ENCODE data around the gene TMOD2.
A peak's percentile ranks its signal among the peaks of the same experiment; 100 is the strongest.

The TMOD2 gene

GRCh38 chr15:51750792-51751696, at the start of gene TMOD2:
Gene TMOD2, plus strand, starts transcription at chr15:51751597. Its CDS starts 14,845 bp downstream, at chr15:51766442.
- no peaks in the 10 kb centered on the region for H3K27me3 ChIP-seq
- peak within 1 kb of the TSS; percentile 32; the same call in 1 of the 2 replicates for H3K27ac ChIP-seq

GRCh38 chr15:51702710-51703109, 48.7 kb upstream of the TMOD2 start:
- Histone ChIP-seq H3K9ac (no peak overlapping the region), H3K36me3 (no peaks in the 10 kb centered on the region), H4K20me1 (no peaks in the 10 kb centered on the region), H3K9me3 (no peaks in the 10 kb centered on the region), H3K4me2 (no peak overlapping the region), H3K27ac (no peak overlapping the region), H3K27me3 (no peaks in the 10 kb centered on the region), H3K4me1 (no peaks in the 10 kb centered on the region), H3K4me3 (no peak overlapping the region)
- no peak for TF ChIP-seq Cebpa-rat (IDR thresholded peaks at IDR 0.05)

More at GRCh38 chr15:51750792-51751696, at the start of gene TMOD2:
- Histone ChIP-seq H3K36me3 (no peaks in the 10 kb centered on the region), H3K9ac (peak within 1 kb of the TSS; percentile 78), H3K9me3 (no peaks in the 10 kb centered on the region), H4K20me1 (peaks cover 7% of the 10 kb centered on the region; the same call in 1 of the 2 replicates), H3K4me2 (peak within 1 kb of the TSS; percentile 93), H3K4me3 (peak within 1 kb of the TSS; percentile 88), H3K4me1 (peaks cover 40% of the 10 kb centered on the region)
- no peak for TF ChIP-seq Cebpa-rat (IDR thresholded peaks at IDR 0.05)

- no peaks in the 10 kb centered on the region for H4K20me1 ChIP-seq
- H3K9ac ChIP-seq: no peak overlapping the region
- no peaks in the 10 kb centered on the region for H3K27me3 ChIP-seq
- H3K4me3 ChIP-seq: no peak overlapping the region
- no peaks in the 10 kb centered on the region for H3K4me1 ChIP-seq
- H3K27ac ChIP-seq: no peak overlapping the region
- H3K4me2 ChIP-seq: no peak overlapping the region
- no peak for TF ChIP-seq Cebpa-rat (IDR thresholded peaks at IDR 0.05)
- no peaks in the 10 kb centered on the region for H3K36me3 ChIP-seq
- no peaks in the 10 kb centered on the region for H3K9me3 ChIP-seq
These were observed 45.1 kb upstream of the TMOD2 start for GRCh38 chr15:51706291-51706690.

- Histone ChIP-seq H3K4me2 (no peak overlapping the region), H3K4me1 (no peaks in the 10 kb centered on the region), H3K27me3 (no peaks in the 10 kb centered on the region), H3K4me3 (no peak overlapping the region), H3K9ac (no peak overlapping the region), H4K20me1 (no peaks in the 10 kb centered on the region), H3K27ac (no peak overlapping the region), H3K9me3 (no peaks in the 10 kb centered on the region), H3K36me3 (no peaks in the 10 kb centered on the region)
- TF ChIP-seq Cebpa-rat (IDR thresholded peaks at IDR 0.05): no peak
These were observed 44.3 kb upstream of the TMOD2 start for GRCh38 chr15:51706926-51707608.

- Histone ChIP-seq H3K4me3 (no peak overlapping the region), H3K9ac (no peak overlapping the region), H3K27ac (no peak overlapping the region)
These were observed 43.4 kb upstream of the TMOD2 start for GRCh38 chr15:51708013-51708412.

GRCh38 chr15:51709031-51709430, 42.4 kb upstream of the TMOD2 start:
- no peak overlapping the region for H3K4me3 ChIP-seq
- H3K27ac ChIP-seq: no peak overlapping the region
- no peak overlapping the region for H3K9ac ChIP-seq
- no peaks in the 10 kb centered on the region for H3K9me3 ChIP-seq
- no peaks in the 10 kb centered on the region for H3K4me1 ChIP-seq
- no peaks in the 10 kb centered on the region for H3K27me3 ChIP-seq
- H3K36me3 ChIP-seq: no peaks in the 10 kb centered on the region
- TF ChIP-seq Cebpa-rat (IDR thresholded peaks at IDR 0.05): no peak
- H3K4me2 ChIP-seq: no peak overlapping the region
- no peaks in the 10 kb centered on the region for H4K20me1 ChIP-seq

More at GRCh38 chr15:51708013-51708412, 43.4 kb upstream of the TMOD2 start:
- H4K20me1 ChIP-seq: no peaks in the 10 kb centered on the region
- no peak for TF ChIP-seq Cebpa-rat (IDR thresholded peaks at IDR 0.05)
- no peaks in the 10 kb centered on the region for H3K27me3 ChIP-seq
- H3K36me3 ChIP-seq: no peaks in the 10 kb centered on the region
- H3K9me3 ChIP-seq: no peaks in the 10 kb centered on the region
- H3K4me2 ChIP-seq: no peak overlapping the region
- no peaks in the 10 kb centered on the region for H3K4me1 ChIP-seq

GRCh38 chr15:51714162-51714561, 37.2 kb upstream of the TMOD2 start:
- Histone ChIP-seq H4K20me1 (no peaks in the 10 kb centered on the region), H3K4me3 (no peak overlapping the region), H3K27ac (no peak overlapping the region), H3K36me3 (0 out of 2 replicates have a peak, but pooled peaks cover 10% of the 10 kb centered on the region), H3K4me2 (no peak overlapping the region), H3K4me1 (no peaks in the 10 kb centered on the region), H3K9me3 (no peaks in the 10 kb centered on the region), H3K9ac (no peak overlapping the region), H3K27me3 (no peaks in the 10 kb centered on the region)
- no peak for TF ChIP-seq Cebpa-rat (IDR thresholded peaks at IDR 0.05)

- no peak overlapping the region for H3K9ac ChIP-seq
- peaks cover 12% of the 10 kb centered on the region; the same call in 1 of the 2 replicates for H3K36me3 ChIP-seq
- TF ChIP-seq Cebpa-rat (IDR thresholded peaks at IDR 0.05): no peak
- H3K9me3 ChIP-seq: no peaks in the 10 kb centered on the region
- no peak overlapping the region for H3K27ac ChIP-seq
- no peaks in the 10 kb centered on the region for H4K20me1 ChIP-seq
- H3K4me3 ChIP-seq: no peak overlapping the region
- H3K4me2 ChIP-seq: no peak overlapping the region
- H3K27me3 ChIP-seq: no peaks in the 10 kb centered on the region
- no peaks in the 10 kb centered on the region for H3K4me1 ChIP-seq
These were observed 36.5 kb upstream of the TMOD2 start for GRCh38 chr15:51714911-51715310.

- Histone ChIP-seq H3K4me1 (no peaks in the 10 kb centered on the region), H3K9ac (no peak overlapping the region), H3K27me3 (no peaks in the 10 kb centered on the region), H3K4me3 (no peak overlapping the region), H3K4me2 (no peak overlapping the region), H3K9me3 (no peaks in the 10 kb centered on the region), H4K20me1 (no peaks in the 10 kb centered on the region), H3K27ac (no peak overlapping the region), H3K36me3 (peaks cover 37% of the 10 kb centered on the region)
- TF ChIP-seq Cebpa-rat (IDR thresholded peaks at IDR 0.05): no peak
These were observed 33.2 kb upstream of the TMOD2 start for GRCh38 chr15:51718219-51718618.

- H3K4me3 ChIP-seq: no peak overlapping the region
- H3K4me1 ChIP-seq: no peaks in the 10 kb centered on the region
- H3K9me3 ChIP-seq: no peaks in the 10 kb centered on the region
- no peak overlapping the region for H3K4me2 ChIP-seq
- H3K36me3 ChIP-seq: peaks cover 40% of the 10 kb centered on the region
- H3K27ac ChIP-seq: no peak overlapping the region
- no peak overlapping the region for H3K9ac ChIP-seq
- no peaks in the 10 kb centered on the region for H3K27me3 ChIP-seq
- no peaks in the 10 kb centered on the region for H4K20me1 ChIP-seq
- no peak for TF ChIP-seq Cebpa-rat (IDR thresholded peaks at IDR 0.05)
These were observed 32.7 kb upstream of the TMOD2 start for GRCh38 chr15:51718746-51719145.

Data from BLaER1 (cell line).